Panc1 (cell line): ENCODE results near the gene TOR1B. TPM values are rescaled to one million over a fixed set of nuclear protein-coding genes. Genes with fewer than 3 reads are reported as not detected.

Experiments used
- ATAC-seq: fragments of 200-7000 bp; cut with Tn5 transposase; 2 replicates; pipeline ENCODE4 v1.9.1; 2020; ENCODE audit warnings: mild to moderate bottlenecking, moderate library complexity
- BruUV-seq: library from RNA; stranded (reverse); fragments of 400-500 nt; replicated peaks from 2 replicates; lab custom pipeline; 2021; lab: Mats Ljungman, UMichigan
- CTCF ChIA-PET: fragments of 300-600 bp; sonication (Branson Sonifier 250); formaldehyde crosslinking; loops from one replicate; lab custom pipeline; 2022; ENCODE audit warnings: antibody characterized with exemption; lab: Charles Lee
- POLR2A ChIA-PET: fragments of 300-600 bp; sonication (Branson Sonifier 250); formaldehyde crosslinking; loops from one replicate; lab custom pipeline; 2022; ENCODE audit warnings: antibody characterized with exemption; lab: Charles Lee
- DNase-seq: peaks from one replicate; pipeline ENCODE4 v3.0.0-alpha.2; 2010; ENCODE audit warnings: low read depth, low spot score
- H3K27ac ChIP-seq: 2 replicates; pipeline ENCODE4 v1.5.1; 2011; ENCODE audit warnings: mild to moderate bottlenecking, low read length, inconsistent platforms
- H3K27me3 ChIP-seq: fragments of 200-500 bp; sonication (Bioruptor generic); 2 replicates; pipeline ENCODE4 v1.6.0; 2014; ENCODE audit warnings: low read length, inconsistent platforms; ENCODE audit not compliant: control insufficient read depth, insufficient read depth
- H3K36me3 ChIP-seq: fragments of 200-500 bp; sonication (Bioruptor generic); 2 replicates; pipeline ENCODE4 v1.5.1; 2014; ENCODE audit warnings: inconsistent platforms, mild to moderate bottlenecking, low read length, moderate library complexity; ENCODE audit not compliant: control insufficient read depth, insufficient read depth
- H3K4me1 ChIP-seq: 2 replicates; pipeline ENCODE4 v1.5.1; 2011; ENCODE audit warnings: inconsistent platforms, mild to moderate bottlenecking, low read length, moderate library complexity; ENCODE audit not compliant: control insufficient read depth, insufficient read depth
- H3K4me3 ChIP-seq, 2 experiments: 2 replicates each; pipeline ENCODE4 v1.5.1; 2011 to 2012; ENCODE audit warnings: low read depth in 2 of 2, low read length in 2 of 2, mild to moderate bottlenecking in 2 of 2, inconsistent platforms in 1 of 2, moderate library complexity in 1 of 2
- H3K9me3 ChIP-seq: fragments of 200-500 bp; sonication (Bioruptor generic); 2 replicates; pipeline ENCODE4 v1.5.1; 2014; ENCODE audit warnings: low read depth, mild to moderate bottlenecking, inconsistent platforms, low read length, moderate library complexity; ENCODE audit not compliant: control insufficient read depth, insufficient read depth
- POLR2AphosphoS5 ChIP-seq: IDR thresholded peaks from 2 replicates; pipeline ENCODE4 v1.6.1; 2012; ENCODE audit warnings: mild to moderate bottlenecking, low read depth, low read length, moderate library complexity
- SIN3A ChIP-seq: IDR thresholded peaks from 2 replicates; pipeline ENCODE4 v1.6.1; 2012; ENCODE audit warnings: low read depth, mild to moderate bottlenecking, low read length, moderate library complexity, borderline replicate concordance; ENCODE audit not compliant: insufficient read depth
- TCF7L2 ChIP-seq: IDR thresholded peaks from 2 replicates; pipeline ENCODE4 v1.6.1; 2011; ENCODE audit warnings: mild to moderate bottlenecking, low read depth, low read length, inconsistent platforms
- in situ Hi-C: cut with HindIII; loops from 2 replicates; pipeline ENCODE4 v1.10.0; 2016; ENCODE audit warnings: low sequenced_read_pairs, low pct_unique_long_range_greater_than_20kb
- intact Hi-C: fragments of 100-400 bp; cut with micrococcal nuclease; formaldehyde crosslinking; loops from one replicate; pipeline ENCODE4 v1.10.0; 2022; ENCODE audit not compliant: unreplicated experiment
- total RNA-seq: library from RNA; stranded (reverse); gene quantifications from one replicate; pipeline ENCODE4 v1.2.1, GENCODE V29; 2021; ENCODE audit not compliant: unreplicated experiment
- TF ChIP-seq, protein P1 (sequence below), 2 experiments: IDR thresholded peaks; 2 replicates each; pipeline ENCODE4 v1.6.1; 2011 to 2012; ENCODE audit warnings: low read depth in 2 of 2, control low read depth in 1 of 2, low read length in 1 of 2, mild to moderate bottlenecking in 1 of 2, moderate library complexity in 1 of 2; ENCODE audit not compliant: insufficient read depth in 1 of 2
- TF ChIP-seq, protein P2 (sequence below): fragments of 450-650 bp; IDR thresholded peaks from 2 replicates; pipeline ENCODE4 v1.5.1; 2017; ENCODE audit warnings: mild to moderate bottlenecking

TOR1B gene
- total RNA-seq, 1 experiment from 2014 or later = 37.6 TPM

GRCh38 chr9:129835860-129836223, 32.9 kb downstream of the TOR1B start:
- peaks cover 8% of the 10 kb centered on the region; the same call in 1 of the 2 replicates for H3K4me1 ChIP-seq
- ChIA-PET CTCF (no interaction called here), POLR2A (no interaction called here)
- no peaks in the 10 kb centered on the region for H3K27me3 ChIP-seq
- H3K27ac ChIP-seq = peak overlapping the region; percentile 59
- H3K36me3 ChIP-seq = peaks cover 3% of the 10 kb centered on the region
- peak overlapping the region; percentile 94 to 96 for H3K4me3 ChIP-seq
- H3K9me3 ChIP-seq = no peaks in the 10 kb centered on the region
- ATAC-seq = no peak
- in situ Hi-C loops = no loop called here
- BruUV-seq = no TSS peak
- TF ChIP-seq SIN3A (no peak), POLR2AphosphoS5 (no peak), TCF7L2 (no peak)
- TF ChIP-seq, protein P1, sequence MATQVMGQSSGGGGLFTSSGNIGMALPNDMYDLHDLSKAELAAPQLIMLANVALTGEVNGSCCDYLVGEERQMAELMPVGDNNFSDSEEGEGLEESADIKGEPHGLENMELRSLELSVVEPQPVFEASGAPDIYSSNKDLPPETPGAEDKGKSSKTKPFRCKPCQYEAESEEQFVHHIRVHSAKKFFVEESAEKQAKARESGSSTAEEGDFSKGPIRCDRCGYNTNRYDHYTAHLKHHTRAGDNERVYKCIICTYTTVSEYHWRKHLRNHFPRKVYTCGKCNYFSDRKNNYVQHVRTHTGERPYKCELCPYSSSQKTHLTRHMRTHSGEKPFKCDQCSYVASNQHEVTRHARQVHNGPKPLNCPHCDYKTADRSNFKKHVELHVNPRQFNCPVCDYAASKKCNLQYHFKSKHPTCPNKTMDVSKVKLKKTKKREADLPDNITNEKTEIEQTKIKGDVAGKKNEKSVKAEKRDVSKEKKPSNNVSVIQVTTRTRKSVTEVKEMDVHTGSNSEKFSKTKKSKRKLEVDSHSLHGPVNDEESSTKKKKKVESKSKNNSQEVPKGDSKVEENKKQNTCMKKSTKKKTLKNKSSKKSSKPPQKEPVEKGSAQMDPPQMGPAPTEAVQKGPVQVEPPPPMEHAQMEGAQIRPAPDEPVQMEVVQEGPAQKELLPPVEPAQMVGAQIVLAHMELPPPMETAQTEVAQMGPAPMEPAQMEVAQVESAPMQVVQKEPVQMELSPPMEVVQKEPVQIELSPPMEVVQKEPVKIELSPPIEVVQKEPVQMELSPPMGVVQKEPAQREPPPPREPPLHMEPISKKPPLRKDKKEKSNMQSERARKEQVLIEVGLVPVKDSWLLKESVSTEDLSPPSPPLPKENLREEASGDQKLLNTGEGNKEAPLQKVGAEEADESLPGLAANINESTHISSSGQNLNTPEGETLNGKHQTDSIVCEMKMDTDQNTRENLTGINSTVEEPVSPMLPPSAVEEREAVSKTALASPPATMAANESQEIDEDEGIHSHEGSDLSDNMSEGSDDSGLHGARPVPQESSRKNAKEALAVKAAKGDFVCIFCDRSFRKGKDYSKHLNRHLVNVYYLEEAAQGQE (IDR thresholded peaks at IDR 0.05; ENCODE audit: insufficient read depth in 1 of 2, low read depth in 2 of 2, low read length in 1 of 2) = no peak
- TF ChIP-seq, protein P2, sequence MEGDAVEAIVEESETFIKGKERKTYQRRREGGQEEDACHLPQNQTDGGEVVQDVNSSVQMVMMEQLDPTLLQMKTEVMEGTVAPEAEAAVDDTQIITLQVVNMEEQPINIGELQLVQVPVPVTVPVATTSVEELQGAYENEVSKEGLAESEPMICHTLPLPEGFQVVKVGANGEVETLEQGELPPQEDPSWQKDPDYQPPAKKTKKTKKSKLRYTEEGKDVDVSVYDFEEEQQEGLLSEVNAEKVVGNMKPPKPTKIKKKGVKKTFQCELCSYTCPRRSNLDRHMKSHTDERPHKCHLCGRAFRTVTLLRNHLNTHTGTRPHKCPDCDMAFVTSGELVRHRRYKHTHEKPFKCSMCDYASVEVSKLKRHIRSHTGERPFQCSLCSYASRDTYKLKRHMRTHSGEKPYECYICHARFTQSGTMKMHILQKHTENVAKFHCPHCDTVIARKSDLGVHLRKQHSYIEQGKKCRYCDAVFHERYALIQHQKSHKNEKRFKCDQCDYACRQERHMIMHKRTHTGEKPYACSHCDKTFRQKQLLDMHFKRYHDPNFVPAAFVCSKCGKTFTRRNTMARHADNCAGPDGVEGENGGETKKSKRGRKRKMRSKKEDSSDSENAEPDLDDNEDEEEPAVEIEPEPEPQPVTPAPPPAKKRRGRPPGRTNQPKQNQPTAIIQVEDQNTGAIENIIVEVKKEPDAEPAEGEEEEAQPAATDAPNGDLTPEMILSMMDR = no peak
- no peak for DNase-seq
- intact Hi-C loops = no loop called here

- intact Hi-C loops (no loop called here), in situ Hi-C loops (no loop called here)
- peak overlapping the region; percentile 94 to 96 for H3K4me3 ChIP-seq
- no peak for ATAC-seq
- H3K27me3 ChIP-seq = no peaks in the 10 kb centered on the region
- CTCF ChIA-PET = no interaction called here
- H3K36me3 ChIP-seq = peaks cover 3% of the 10 kb centered on the region
- H3K27ac ChIP-seq = no peak overlapping the region
- DNase-seq = no peak
- no peaks in the 10 kb centered on the region for H3K9me3 ChIP-seq
- no peak for TF ChIP-seq TCF7L2
- TF ChIP-seq, protein P2 = no peak
- TF ChIP-seq SIN3A = no peak
- TF ChIP-seq, protein P1 (IDR thresholded peaks at IDR 0.05; ENCODE audit: insufficient read depth in 1 of 2, low read depth in 2 of 2, low read length in 1 of 2) = no peak
- no peak for TF ChIP-seq POLR2AphosphoS5
- POLR2A ChIA-PET = no interaction called here
- BruUV-seq = no TSS peak
- peaks cover 8% of the 10 kb centered on the region; the same call in 1 of the 2 replicates for H3K4me1 ChIP-seq
These were observed 33.5 kb downstream of the TOR1B start for GRCh38 chr9:129836311-129837007.
